DOHH2 (cell line): Measurements from ENCODE around the gene NEDD4L.

Experiments used
- H3F3A ChIP-seq: fragments of 200-600 bp; sonication (generic), shearing (Covaris generic); 2 replicates; pipeline ENCODE4 v1.6.0; 2016; ENCODE audit warnings: antibody characterized with exemption, mild to moderate bottlenecking; ENCODE audit not compliant: control insufficient read depth, insufficient read depth
- H3K27ac ChIP-seq: fragments of 200-600 bp; sonication (generic); 2 replicates; pipeline ENCODE4 v1.5.1; 2014; ENCODE audit warnings: low read depth, mild to moderate bottlenecking, low read length, moderate library complexity
- H3K27me3 ChIP-seq: fragments of 200-600 bp; sonication (generic); 2 replicates; pipeline ENCODE4 v1.6.1; 2014; ENCODE audit warnings: mild to moderate bottlenecking, low read length, mixed read lengths; ENCODE audit not compliant: control insufficient read depth
- H3K36me3 ChIP-seq: fragments of 200-600 bp; sonication (generic); 2 replicates; pipeline ENCODE4 v1.6.1; 2014; ENCODE audit warnings: mild to moderate bottlenecking, low read length, moderate library complexity, mixed read lengths; ENCODE audit not compliant: control insufficient read depth
- H3K4me1 ChIP-seq: fragments of 200-600 bp; sonication (generic); 2 replicates; pipeline ENCODE4 v1.6.1; 2014; ENCODE audit warnings: mild to moderate bottlenecking, low read length, mixed read lengths; ENCODE audit not compliant: control insufficient read depth
- H3K4me2 ChIP-seq: fragments of 200-600 bp; sonication (generic); 2 replicates; pipeline ENCODE4 v1.6.0; 2014; ENCODE audit warnings: mild to moderate bottlenecking, low read length, moderate library complexity
- H3K4me3 ChIP-seq: fragments of 200-600 bp; sonication (generic); 2 replicates; pipeline ENCODE4 v1.5.1; 2014; ENCODE audit warnings: mild to moderate bottlenecking, low read length, mixed read lengths
- H3K79me2 ChIP-seq: fragments of 200-600 bp; sonication (generic); 2 replicates; pipeline ENCODE4 v1.6.1; 2014; ENCODE audit warnings: mild to moderate bottlenecking, low read length, mixed read lengths; ENCODE audit not compliant: control insufficient read depth
- H3K9me2 ChIP-seq: fragments of 200-600 bp; sonication (generic); replicated peaks from 2 replicates; pipeline ENCODE4 v1.6.1; 2014; ENCODE audit warnings: mild to moderate bottlenecking, low read length, mixed read lengths; ENCODE audit not compliant: control insufficient read depth
- H3K9me3 ChIP-seq: fragments of 200-600 bp; sonication (generic); 2 replicates; pipeline ENCODE4 v1.6.1; 2014; ENCODE audit warnings: antibody characterized with exemption, low read length, mixed read lengths; ENCODE audit not compliant: control insufficient read depth, insufficient read depth
- H4K20me1 ChIP-seq: fragments of 200-600 bp; sonication (generic); 2 replicates; pipeline ENCODE4 v1.6.0; 2014; ENCODE audit warnings: low read depth, mild to moderate bottlenecking, antibody characterized with exemption, low read length, moderate library complexity; ENCODE audit not compliant: control insufficient read depth, insufficient read depth
- CTCF ChIP-seq: fragments of 200-600 bp; sonication (generic); IDR thresholded peaks from one replicate; pipeline ENCODE4 v1.5.1; 2014; ENCODE audit warnings: antibody characterized with exemption, mild to moderate bottlenecking, low read depth, low read length; ENCODE audit not compliant: poor library complexity, severe bottlenecking
- EZH2phosphoT487 ChIP-seq: fragments of 200-600 bp; sonication (generic); IDR thresholded peaks from 2 replicates; pipeline ENCODE4 v1.6.1; 2017; ENCODE audit warnings: borderline replicate concordance, mild to moderate bottlenecking, antibody characterized with exemption, low read length, moderate library complexity, mixed read lengths

NEDD4L gene

GRCh38 chr18:58196881-58197872 lies 153.2 kb downstream of the NEDD4L start:
- H3K9me3 ChIP-seq = no peaks in the 10 kb centered on the region
- H3K9me2 ChIP-seq = no peaks in the 10 kb centered on the region
- peak overlapping the region; percentile 73 for H3K4me3 ChIP-seq
- H3K79me2 ChIP-seq = peaks cover 77% of the 10 kb centered on the region
- H3K27ac ChIP-seq = no peak overlapping the region
- H3K36me3 ChIP-seq = no peaks in the 10 kb centered on the region
- 0 out of 2 replicates have a peak, but pooled peaks cover 2% of the 10 kb centered on the region for H4K20me1 ChIP-seq
- no peaks in the 10 kb centered on the region for H3K27me3 ChIP-seq
- peak overlapping the region; percentile 79 for H3K4me2 ChIP-seq
- 0 out of 2 replicates have a peak, but pooled peaks cover 2% of the 10 kb centered on the region for H3F3A ChIP-seq
- TF ChIP-seq CTCF (no peak), EZH2phosphoT487 (no peak)
- H3K4me1 ChIP-seq = peaks cover 71% of the 10 kb centered on the region

GRCh38 chr18:58201268-58201667 lies 157.2 kb downstream of the NEDD4L start:
- Histone ChIP-seq H3K27me3 (no peaks in the 10 kb centered on the region), H3K9me2 (no peaks in the 10 kb centered on the region), H3K9me3 (no peaks in the 10 kb centered on the region), H3K4me3 (no peak overlapping the region), H3K36me3 (no peaks in the 10 kb centered on the region), H4K20me1 (no peaks in the 10 kb centered on the region), H3K4me1 (peaks cover 69% of the 10 kb centered on the region), H3K79me2 (peaks cover 62% of the 10 kb centered on the region), H3K4me2 (no peak overlapping the region), H3F3A (peaks cover 2% of the 10 kb centered on the region; the same call in 1 of the 2 replicates), H3K27ac (no peak overlapping the region)
- no peak for TF ChIP-seq EZH2phosphoT487
- no peak for TF ChIP-seq CTCF

GRCh38 chr18:58201733-58202730 lies 158.0 kb downstream of the NEDD4L start:
- no peaks in the 10 kb centered on the region for H4K20me1 ChIP-seq
- H3K4me3 ChIP-seq = 0 out of 2 replicates have a peak overlapping the region, but pooled peaks have one; percentile 4
- H3K79me2 ChIP-seq = peaks cover 64% of the 10 kb centered on the region
- no peak overlapping the region for H3K27ac ChIP-seq
- no peaks in the 10 kb centered on the region for H3K9me3 ChIP-seq
- no peaks in the 10 kb centered on the region for H3K9me2 ChIP-seq
- no peaks in the 10 kb centered on the region for H3K27me3 ChIP-seq
- H3K36me3 ChIP-seq = no peaks in the 10 kb centered on the region
- H3K4me2 ChIP-seq = peak overlapping the region; percentile 27
- H3K4me1 ChIP-seq = peaks cover 69% of the 10 kb centered on the region
- TF ChIP-seq CTCF (no peak), EZH2phosphoT487 (no peak)
- peaks cover 2% of the 10 kb centered on the region; the same call in 1 of the 2 replicates for H3F3A ChIP-seq
